T-helper 9 cell (primary cell): ENCODE data around the gene PTCH2.
"Not testable (repeated sequence)": the region's sequence is repeated elsewhere in the genome, so short reads cannot be mapped to it uniquely, and the experiment has no call there.

ENCODE experiments used
- DNase-seq: peaks from one replicate; pipeline ENCODE4 v3.0.0-alpha.2; 2020

PTCH2 gene

DNA sequence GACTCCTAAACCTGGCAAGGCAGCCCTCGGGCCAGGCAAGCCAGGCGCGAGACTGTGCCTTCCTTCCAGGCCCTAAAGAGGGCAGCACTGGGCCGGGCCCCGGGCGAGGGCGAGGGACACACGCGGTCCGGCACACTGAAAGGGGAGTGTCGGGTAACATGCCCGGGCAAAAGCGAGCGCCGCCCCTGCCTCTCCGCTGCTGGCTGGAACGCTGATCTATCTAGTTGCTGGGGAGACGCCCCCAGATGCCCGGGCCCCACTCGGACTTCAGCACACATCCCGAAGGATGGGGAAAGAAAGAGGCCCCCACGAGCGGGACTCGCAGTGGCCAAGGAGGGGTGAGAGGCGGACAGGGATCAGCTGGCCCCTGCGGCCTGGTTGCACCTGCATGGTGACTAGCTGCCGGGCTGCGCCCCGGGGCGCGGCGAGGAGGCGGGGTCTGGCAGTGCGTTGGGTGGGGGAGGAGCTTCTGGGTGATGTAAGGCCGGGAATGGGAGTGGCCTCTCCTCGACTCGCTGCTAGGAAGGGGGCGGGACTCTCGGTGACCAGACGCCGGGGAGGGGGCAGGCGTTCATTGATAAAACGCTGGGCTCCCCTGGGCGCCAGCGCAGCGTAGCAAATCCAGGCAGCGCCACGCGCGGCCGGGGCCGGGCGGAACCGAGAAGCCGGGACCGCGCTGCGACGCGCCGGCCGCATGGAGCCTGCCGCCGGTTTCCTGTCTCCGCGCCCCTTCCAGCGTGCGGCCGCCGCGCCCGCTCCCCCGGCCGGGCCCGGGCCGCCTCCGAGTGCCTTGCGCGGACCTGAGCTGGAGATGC is 43.1 kb downstream of the PTCH2 start, which contains the start of gene PLK3:
Gene PLK3, plus strand, starts transcription at position 608 of the 815 bp plus-strand sequence. Its CDS starts 87 bp downstream, at position 695.
- DNase-seq, result peak; percentile 98

DNA sequence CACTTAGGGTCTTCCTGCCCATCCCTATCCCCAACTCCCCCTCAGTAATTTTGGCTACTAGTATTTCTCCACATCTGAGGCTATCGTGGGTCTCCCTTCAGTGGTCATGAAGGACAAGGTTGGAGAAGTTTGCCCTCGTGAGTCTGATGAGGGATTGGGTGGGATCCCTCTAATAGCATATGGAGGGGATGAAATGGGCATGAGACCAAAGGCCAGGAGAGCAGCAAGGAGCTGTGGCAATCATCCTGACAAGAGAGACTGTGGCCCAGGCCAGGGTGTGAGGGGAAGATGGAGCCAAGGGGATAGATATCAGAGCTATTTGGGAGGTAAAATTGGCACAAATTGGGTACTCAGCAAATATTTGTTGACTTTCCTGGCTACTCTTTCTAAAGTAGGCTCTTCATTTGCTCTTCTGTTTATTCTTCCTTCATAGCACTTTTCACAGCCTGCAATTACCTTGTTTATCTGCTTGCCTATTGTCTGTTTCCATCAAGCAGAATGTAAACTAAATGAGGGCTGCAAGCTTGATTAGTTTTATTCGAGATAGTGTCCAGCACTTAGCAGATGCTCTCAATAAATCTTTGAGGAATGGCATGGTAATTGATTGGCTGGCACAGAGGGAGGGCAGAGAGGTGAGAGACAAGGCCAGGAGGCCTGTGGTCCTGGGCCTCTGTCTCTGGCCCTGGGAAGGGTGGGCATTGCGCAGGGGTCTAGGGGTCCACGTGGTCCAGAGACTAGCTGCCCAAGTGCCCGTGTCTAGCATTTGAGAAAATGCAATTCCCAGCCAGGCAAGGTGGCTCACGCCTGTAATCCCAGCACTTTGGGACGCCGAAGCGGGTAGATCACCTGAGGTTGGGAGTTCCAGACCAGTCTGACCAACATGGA is 44.3 kb downstream of the PTCH2 start:
- DNase-seq, result no peak

DNA sequence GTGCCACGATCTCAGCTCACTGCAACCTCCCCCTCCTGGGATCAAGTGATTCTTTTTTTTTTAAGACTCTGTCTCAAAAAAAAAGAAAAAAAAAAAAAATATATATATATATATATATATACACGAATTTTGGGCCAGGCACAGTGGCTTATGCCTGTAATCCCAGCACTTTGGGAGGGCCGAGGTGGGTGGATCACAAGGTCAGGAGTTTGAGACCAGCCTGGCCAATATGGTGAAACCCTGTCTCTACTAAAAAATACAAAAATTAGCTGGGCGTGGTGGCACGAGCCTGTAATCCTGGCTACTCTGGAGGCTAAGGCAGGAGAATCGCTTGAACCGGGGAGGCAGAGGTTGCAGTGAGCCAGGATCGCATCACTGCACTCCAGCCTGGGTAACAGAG is 45.2 kb downstream of the PTCH2 start:
- not testable (repeated sequence) for DNase-seq

DNA sequence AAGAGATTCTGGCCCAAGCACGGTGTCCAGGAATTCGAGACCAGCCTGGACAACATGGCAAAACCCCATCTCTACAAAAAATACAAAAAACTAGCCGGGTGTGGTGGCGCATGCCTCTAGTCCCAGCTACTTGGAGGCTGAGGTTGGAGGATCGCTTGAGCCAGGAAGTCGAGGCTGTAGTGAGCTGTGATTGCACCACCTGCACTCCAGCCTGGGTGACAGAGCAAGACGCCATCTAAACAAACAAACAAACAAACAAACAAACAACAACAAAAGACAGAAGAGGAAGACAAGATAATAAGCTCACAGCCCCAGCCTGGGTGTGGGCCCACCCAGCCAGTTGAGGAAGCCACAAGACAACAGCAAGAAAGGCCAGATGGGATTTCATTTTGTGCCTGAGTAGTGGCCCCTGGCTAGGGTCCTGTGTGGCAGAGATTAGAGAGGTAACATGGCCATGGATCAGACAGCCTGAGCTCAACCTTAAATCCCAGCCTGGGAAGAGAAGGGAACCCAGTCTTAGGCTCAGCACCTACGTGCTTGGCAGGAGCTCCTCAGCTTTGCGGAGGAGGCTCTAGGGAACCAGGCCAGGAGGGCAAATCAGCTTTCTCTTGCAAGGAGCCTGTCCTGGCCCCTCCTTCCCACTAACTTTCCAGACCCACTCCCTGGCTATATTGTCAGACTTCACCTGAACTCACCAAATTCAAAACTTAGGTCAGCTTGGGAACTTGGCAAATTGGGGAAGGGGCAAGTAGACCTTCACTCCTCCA is 50.1 kb downstream of the PTCH2 start:
- DNase-seq, result no peak

DNA sequence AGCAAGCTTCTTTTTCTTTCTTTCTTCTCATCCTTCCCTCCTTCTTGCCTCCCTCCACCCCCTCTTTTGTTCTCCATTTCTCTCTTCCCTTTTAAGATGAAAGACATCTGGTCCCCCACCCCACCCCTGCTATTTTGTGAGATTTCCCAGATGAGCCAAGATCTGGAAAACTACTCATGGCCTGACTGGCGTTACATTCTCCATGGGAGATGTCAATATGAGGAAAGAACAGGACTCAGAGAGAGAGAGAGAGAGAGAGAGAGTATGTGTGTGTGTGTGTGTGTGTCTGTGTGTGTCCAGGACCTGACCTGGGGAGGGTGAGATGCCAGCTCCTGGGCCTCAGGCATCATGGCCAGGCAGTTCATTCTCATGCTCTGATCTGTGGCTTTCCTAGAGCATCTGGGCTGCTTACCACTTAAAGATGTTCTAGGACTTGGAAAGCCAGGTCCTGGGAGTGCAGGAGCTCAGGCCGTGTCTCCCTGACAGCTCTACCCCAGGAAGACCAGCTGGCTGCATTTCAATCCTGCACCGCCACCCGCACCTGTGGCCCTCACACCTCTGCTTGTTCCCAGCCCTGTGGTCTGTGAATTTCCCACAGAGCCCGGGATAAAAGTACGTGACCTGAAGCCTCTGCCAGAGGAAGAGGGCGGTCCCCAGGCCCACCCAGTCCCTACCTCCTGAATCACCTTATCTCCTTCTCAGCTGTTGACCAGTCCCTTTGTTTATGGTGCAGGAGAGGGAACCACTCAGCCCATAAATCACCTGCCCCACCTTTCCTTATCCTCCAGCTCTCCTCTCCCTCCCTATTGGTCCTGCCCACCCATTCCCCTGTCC is 51.9 kb downstream of the PTCH2 start:
- no peak for DNase-seq

DNA sequence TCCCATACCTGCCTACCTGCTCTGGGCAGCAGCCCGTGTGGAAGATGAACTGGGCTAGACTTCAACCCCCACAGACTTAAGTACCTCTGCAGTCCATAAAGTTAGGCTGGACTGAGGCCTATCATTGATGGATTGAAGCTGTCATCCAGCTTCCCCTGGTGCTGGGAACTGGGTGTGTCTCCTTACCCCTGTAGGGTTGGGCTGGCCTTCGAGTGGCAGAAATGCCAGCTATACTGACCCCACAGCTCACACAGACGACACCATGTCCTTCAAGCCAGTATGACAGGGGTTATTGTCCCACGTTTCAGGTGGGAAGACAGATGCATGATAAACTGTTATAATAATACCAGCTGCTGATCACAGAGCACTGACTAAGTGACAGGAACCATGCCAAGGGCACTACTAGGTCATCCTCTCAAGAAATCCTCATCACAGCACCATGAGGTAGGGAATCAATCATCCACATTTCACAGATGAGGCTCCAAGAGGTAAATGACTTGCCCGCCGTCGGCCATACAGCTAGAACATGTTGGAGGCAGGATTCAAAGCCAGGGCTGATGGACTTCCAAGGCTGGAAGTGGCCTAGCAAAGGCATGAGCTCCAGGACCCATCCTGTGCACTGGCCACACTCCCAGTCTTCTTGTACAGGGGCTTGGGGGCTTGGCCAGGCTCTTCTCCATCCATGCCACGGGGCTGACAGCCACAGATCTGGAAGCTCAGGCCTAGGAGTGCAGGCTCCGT is 54.8 kb downstream of the PTCH2 start, which contains the start of gene BEST4:
Gene BEST4, minus strand, starts transcription at position 51 of the 741 bp plus-strand sequence. CDS start 465 bp downstream, outside the sequence.
- DNase-seq, result no peak

DNA sequence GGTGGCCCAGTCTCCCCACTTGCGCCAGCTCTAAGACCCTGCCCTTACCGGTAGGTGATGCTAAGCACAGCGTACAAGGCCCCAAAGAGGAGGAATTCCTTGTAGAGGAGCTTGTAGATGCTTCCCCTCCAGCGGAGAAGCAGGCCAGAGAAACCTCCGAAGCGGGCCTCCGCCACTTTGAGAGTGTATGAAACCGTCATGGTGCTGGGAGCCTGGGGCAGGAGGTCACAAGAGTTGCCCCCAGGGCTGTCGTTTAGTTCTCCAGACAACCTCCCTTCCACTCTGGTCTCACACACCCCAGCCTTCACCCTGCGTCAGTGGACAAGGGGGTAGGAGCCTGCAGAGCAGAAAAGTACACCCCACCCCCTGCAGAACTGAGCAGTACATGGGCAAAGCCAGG is 55.5 kb downstream of the PTCH2 start:
- DNase-seq, result no peak

DNA sequence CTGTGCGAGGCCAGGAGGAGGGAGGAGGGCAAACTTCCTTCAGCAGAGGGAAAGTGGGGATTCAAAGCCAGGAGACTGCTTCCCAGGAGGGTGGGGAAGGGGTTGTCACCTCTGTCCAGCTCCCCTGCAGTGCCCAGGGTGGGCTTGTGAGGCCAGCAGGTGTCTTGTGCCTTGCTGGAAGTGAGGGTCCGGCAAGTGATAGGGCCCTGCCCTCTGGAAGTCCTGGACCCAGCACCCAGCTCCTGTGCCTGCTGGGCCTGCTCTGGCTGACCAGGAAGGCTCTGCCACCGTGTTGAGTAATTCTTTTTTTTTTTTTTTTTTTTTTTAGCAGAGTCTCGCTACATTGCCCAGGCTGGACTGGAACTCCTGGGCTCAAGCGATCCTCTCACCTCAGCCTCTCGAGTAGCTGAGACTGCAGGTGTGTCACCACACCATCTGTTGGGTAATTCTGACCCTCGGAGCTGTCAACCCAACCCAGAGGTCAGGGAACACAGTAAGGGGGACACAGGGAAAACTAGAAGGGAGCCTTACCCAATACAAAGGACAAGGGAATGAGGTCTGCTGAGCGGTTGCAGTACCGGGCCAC is 56.1 kb downstream of the PTCH2 start:
- DNase-seq, result no peak

DNA sequence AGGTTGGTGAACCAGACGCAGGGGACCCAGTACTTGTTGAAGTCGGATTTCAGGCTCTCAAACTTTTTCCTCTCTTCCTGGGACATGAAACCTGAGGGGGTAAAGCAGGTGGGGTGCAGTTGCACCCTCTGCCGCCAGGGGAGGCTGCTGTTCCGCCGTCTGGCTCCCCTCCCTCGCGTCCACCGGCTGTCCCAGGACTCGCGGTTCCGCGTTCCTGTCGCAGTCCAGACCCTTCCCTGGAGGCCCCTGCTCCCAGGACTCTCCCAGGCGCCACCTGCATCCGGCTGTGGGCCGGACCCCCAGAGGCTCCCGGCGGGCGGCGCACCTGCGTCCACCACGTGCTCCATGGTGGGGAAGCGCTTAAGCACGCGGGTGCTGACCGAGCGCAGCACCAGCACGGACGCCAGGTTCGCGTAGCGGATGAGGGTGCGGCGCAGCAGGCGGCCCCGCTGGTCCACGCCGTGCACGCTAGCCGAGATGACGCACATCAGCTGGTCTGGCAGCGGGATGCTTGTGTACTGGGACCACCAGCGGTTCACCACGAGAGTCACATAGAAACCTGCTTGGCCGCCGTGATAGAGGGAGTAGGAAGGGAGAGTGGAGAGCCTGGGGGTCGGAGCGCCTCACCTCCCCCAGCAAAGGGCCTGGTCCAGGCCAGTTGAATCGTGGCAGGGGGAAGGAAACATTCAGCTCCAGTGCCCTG is 56.8 kb downstream of the PTCH2 start:
- peak; percentile 76 for DNase-seq

DNA sequence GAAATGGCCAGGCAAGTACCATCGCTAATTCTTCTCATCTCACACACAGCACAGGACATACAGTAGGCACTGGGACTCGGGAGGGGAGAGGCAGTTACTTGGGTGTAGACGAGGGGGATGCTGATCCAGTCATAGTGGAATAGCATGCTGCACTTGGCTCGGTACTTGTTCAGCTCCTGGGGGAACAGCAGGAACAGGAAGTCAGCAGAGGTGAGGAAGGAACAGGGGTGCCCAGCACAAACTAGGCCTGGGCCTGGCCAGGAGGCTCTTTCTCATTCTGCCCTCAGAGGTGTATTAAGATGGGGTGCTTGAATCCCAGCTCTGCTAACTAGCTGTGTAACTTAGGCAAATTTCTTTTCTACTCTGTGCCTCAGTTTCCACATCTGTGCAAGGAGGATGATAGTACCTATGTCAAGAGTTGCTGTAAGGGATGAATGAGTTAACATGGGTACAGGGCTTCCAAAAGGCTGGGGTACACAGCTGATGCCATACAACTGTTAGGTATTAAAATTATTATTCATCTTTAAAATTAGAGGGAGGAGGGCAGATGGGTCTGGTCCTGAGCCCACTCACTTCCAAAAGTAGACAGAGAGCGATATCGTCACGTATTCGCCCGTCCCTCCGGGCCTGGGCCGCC is 57.4 kb downstream of the PTCH2 start:
- no peak for DNase-seq

DNA sequence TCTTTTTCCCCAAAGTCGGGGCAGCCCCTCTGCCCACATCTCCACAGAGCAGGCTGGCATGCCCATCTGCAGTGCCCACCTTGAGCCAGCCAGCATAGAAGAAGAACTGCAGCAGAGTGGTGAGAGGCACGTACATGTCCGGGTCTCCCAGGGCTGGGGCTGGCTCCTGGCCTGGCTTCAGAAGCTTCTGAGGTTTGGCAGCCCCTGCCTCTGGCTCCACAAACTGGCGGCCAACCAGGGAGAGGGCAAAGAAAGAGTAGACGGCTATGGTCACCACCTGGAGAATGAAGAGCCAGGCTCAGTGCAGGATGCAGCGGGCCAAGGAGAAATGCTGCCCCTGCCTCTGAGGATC is 58.0 kb downstream of the PTCH2 start:
- no peak for DNase-seq

DNA sequence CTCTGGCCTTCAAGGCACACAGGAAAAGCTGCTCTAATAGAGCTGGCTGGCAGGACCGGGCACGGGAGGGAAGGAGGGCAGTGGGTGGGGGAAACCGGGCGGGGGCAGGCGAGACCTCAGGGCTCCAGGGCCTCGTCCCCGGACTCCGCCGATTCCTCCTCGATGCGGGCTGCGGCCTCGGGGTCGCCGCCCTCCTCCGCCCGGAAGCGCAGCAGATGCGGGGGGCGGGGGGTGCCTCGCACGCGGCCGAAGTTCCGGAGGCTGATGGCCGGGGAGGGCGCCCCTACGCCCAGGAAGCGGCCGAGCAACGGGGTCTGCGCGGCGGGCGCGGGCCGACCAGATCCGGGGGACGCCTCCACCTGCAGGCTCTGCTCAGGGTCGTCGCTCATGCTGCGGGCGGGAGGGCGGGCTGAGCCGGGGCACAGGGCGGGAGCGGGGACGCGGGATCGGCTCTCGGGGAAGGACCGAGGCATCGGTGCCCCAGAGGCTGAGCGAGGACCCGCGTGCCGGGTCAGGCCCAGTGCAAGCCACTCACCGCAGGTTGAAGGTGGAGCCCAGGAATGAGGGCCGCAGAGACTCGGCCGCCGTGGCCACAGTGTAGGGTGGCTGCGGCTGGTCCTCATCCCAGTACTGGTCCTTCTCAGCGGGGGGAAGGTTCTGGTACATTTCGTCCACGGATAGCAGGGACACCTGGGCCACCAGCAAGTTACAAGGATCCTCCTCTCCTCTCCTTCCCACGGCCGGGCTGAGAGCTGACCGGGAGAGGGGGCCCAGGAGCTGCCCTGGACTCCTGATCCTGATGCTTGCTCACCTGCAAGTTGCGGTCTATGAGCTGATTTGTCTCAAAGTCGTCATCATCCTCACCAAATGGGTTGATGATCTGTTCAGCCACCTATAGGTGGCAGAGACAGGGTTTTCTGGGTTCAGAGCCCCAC is 58.7 kb downstream of the PTCH2 start:
- peak; percentile 25 for DNase-seq

DNA sequence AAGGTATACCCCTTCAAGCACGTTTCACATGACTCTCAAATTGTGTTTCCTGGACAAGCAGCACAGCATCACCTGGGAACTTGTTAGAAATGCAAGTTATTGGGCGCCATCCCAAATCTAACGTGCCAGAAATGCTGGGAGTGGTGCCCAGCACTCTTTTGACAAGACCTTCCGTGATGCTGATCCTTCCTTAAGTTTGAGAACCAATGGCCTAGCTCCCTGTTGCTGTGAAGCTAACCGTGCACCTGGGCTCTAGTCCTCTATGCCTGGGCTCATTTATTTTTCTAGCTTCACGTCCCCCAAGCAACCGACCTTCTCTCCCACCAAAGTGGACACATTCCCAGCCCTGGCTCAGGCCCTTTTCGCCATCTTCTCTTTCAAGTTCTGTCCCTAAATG is 59.4 kb downstream of the PTCH2 start:
- no peak for DNase-seq

DNA sequence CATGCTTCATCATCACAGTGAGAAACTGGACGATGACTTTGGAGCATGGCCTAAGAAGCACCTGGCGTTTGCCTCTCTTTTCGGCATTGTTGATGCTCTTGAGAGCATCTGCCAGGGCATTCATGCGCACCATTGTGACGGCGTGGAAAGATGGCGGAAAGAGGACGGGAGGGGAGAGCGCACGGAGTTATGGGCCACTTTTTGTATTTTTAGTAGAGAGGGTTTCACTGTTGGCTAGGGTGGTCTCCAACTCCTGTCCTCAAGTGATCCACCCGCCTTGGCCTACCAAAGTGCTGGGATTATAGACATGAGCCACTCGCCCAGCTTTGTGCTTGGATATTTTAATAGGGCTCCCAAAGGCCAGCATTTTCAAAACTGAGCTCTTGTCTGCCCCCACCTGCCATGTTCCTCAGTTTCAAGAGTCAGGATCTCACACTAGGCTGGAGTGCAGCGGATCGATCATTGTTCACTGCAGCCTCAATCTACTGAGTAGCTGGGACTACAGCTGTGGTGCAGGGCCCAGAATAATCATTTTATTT is 62.4 kb downstream of the PTCH2 start:
- no peak for DNase-seq

DNA sequence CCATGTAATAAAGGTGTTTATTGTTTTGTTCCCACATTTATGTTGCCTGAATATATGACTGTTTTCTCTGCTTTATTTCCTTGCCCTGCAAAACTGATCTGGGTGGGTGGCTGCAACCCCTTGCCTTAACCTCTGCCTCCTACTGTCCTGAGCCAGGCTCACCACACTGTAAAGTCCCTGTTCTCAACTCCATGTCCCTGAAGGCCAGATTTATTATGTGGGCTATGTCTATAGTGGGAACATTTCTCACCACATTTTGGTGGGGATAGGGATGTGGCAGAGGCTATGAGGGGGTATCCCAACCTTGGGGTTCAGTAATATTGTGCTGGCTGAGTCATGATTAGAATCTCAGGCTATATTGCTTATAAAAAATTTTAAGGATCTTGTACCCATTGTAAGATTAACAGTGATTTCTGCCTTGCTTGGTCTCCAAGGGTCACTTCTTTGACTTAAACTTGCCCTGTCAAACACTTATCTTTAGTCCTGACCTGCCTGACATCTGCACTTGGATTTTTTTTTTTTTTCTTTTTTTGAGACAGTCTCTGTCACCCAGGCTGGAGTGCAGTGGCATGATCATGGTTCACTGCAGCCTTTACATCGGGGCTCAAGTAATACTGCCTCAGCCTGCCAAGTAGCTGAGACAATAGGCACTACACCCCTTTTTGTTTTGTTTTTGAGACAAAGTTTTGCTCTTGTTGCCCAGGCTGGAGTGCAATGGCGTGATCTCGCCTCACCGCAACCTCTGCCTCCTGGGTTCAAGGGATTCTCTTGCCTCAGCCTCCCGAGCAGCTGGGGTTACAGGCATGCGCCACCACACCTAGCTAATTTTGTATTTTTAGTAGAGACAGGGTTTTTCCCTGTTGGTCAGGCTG is 64.1 kb downstream of the PTCH2 start:
- no peak for DNase-seq

DNA sequence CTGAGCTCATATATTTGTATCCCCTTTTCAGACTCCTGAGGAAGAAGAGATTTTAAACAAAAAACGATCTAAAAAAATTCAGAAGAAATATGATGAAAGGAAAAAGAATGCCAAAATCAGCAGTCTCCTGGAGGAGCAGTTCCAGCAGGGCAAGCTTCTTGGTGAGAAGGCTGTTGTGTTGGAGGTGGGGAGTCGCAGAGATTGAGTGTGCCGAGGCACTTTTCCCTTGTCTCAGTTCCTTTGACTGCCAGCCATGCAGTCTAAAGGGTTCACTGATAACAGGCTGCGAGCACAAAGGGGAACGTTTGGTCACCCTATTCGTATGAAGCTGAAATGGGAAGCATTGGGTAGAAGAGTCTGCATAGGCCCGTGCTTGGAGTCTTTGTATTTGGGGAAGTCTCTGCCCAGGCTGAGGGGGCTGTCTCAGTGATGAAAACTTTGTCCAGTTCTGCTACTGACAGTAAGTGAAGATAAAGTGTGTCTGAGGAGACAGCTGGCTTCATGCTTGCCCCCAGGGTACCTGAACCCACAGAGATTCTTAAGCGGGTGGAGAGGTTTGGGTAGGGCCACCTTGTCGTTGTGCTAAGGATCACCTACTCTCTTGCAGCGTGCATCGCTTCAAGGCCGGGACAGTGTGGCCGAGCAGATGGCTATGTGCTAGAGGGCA is 65.0 kb downstream of the PTCH2 start:
- no peak for DNase-seq

DNA sequence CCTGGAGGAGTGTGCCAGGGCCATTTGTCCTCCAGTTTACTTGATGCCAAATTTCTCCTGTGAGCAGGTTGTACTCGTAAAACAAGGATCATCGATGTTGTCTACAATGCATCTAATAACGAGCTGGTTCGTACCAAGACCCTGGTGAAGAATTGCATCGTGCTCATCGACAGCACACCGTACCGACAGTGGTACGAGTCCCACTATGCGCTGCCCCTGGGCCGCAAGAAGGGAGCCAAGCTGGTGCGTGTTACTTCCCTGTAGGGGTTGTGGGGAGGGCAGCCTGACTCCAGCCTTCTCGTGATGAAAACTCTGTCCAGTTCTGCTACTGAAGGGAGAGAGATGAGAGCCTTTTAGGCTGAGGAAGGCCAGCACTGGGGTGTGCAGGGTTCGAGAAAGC is 65.5 kb downstream of the PTCH2 start:
- DNase-seq, result no peak
